HG03039 (cell line): ENCODE measurements around the gene MYMX.

Experiments
- ATAC-seq: cut with Tn5 transposase; IDR thresholded peaks from one replicate; pipeline ENCODE4 v1.9.1; 2021; ENCODE audit warnings: mild to moderate bottlenecking, moderate library complexity; ENCODE audit not compliant: unreplicated experiment

MYMX gene

DNA sequence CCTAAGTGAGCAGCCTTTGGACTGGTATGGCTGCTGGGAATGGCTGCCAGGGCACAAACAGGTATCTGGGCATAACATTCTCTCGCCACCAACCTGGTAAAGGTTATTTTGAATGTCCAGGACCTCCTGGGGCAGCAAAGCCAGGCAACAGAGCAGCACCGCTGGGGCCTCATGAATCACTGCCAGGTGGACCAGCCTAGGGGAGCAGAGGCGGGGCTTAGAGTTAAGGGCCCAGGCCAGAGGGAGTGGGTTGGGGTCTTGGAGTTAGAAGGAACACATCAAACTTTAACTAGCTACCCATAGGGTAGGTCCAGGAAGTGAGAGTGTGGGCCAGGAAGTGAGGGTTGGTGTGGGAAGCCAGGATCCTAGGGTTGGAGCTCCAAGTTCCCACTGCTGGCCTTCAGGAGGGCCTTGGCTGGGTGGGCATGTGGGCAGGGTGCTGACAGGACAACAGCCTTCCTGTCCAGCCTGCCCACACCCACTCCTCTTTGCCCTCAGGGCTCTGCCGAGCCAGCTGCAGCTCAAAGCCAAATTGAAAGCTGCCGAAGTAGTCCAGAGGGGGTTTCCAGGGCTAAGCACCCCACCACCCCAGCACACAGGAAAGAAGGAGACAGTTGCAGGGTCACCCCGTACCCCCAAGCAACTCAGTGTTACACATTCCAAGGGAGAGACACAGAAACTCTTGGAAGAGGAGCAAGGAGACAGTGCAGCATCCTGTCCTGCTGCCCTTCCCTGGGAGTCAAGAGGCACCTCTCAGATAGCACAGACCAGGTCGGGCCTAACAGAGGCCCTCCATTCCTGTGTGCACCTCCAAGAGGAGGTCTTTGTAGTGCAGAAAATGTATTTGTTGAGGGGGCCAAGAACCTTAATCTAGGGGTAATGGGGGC, 46.0 kb downstream of the MYMX start:
- ATAC-seq, result no peak

DNA sequence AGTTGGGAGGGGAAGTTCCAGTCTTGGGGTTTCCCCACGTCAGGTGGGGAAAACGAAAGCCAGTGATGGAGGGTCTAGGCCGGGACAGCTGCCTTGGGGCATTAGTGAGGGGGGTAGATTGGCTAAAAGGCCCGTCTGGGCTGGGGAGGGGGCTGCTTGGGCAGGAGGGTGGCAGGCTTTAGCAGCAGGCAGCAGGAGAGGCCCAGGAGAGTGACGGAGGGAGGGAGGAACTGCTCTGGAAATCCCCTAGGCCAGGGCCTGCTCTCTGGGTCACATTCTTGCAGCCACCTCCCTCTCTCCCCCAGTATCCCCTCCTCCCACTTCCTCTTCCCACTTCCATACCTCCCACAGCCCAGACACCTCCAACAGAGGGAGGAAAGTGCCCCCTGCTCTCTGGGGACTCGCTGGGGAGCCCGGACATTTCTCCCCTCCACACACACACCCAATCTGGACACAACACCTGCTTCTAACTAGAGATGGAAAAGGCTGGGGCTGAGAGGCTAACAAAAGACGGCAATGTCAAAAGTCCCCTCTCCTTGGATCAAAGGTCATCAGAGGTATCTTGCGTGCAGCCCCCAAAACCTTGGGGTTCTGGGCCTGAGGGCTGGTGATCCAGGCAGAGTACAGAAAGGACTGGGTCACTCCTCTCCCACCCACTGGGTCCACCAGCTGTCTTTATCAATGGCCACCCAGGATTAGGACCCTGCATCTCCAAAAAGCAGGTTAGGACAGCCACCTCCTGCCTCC, 46.8 kb downstream of the MYMX start:
- no peak for ATAC-seq

DNA sequence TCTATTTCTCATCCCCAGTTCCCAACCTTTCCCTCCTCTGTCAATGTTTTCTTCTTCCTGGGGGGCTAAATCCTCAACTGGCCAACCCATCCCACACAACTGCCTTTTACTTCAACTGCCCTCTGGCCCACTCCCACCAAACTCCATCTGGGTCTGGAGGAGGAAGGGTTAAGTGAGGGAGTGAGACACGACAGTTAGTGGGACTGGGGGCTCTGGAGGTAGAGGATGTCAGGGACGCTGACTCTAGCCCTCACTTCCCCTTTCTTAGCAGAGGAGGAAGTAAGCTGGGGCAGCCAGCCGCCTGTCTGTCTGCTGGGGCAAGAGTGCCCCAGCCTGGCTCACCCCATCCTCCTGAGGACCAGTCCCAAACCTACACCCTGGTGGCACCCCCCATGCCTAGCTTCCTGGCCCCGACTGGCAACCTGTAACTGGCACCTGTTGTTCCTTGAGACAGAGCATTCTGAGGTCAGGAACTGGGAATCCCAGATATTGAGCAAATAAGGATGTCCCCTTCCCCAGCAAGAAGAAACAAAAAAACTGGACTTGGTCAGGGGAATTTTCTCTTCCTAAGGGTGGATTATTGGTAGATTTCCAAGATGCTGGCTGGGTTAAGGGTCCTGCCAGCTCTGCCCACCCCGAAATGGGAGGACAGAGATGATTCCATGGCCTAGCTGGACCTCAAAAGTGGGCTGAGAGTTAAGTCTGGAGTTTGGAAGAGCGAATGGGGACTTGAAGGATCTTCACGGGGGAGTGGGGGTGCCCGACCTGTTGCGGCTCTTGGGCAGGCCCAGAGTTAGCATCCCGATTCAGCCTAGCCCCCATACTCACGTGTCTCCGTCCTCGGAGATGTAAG, 47.7 kb downstream of the MYMX start:
- no peak for ATAC-seq

- ATAC-seq, result peak; percentile 39
Observed at GRCh38 chr6:44265007-44265721, 48.4 kb downstream of the MYMX start, which contains the start of gene NFKBIE. NFKBIE (minus strand) TSS chr6:44265551; CDS start chr6:44265346, 205 bp downstream.

GRCh38 chr6:44265722-44266233, 49.1 kb downstream of the MYMX start:
- ATAC-seq, result no peak

- ATAC-seq, result no peak
Observed at GRCh38 chr6:44266347-44266746, 49.6 kb downstream of the MYMX start.

- no peak for ATAC-seq
Observed at GRCh38 chr6:44267252-44267651, 50.5 kb downstream of the MYMX start.
